Measurements from ENCODE around the gene SLC25A39. TPM values are rescaled to one million over a fixed set of nuclear protein-coding genes. Genes with fewer than 3 reads are reported as not detected.

Gene SLC25A39
- total RNA-seq, 3 donors from 2014 or later, result 53.1 to 88.2 (median 64.2) TPM

- DNase-seq (ENCODE audit: low spot score in 2 of 2), result no peak
- H3K9me3 ChIP-seq, result no peaks in the 10 kb centered on the region
- no peaks in the 10 kb centered on the region for H3K36me3 ChIP-seq
- H3K27ac ChIP-seq, result no peak overlapping the region
- no peaks in the 10 kb centered on the region for H3K4me1 ChIP-seq
- intact Hi-C loops (cut with DNase I; ENCODE audit: low total_unique reads), result no loop called here
- H3K4me3 ChIP-seq, result no peak overlapping the region
- peaks cover 9 to 40% of the 10 kb centered on the region in 2 donors for H3K27me3 ChIP-seq
- TF ChIP-seq POLR2A (IDR thresholded peaks at IDR 0.05) (no peak), CTCF (IDR thresholded peaks at IDR 0.05) (no peak), POLR2AphosphoS5 (IDR thresholded peaks at IDR 0.05) (no peak)
Measured at GRCh38 chr17:44317545-44317944, 7.1 kb downstream of the SLC25A39 start.

GRCh38 chr17:44315760-44316731, 8.6 kb downstream of the SLC25A39 start:
- peak overlapping the region in 1 of 3 donors; percentile 60 for H3K4me3 ChIP-seq
- intact Hi-C loops (cut with DNase I; ENCODE audit: low total_unique reads), result no loop called here
- no peak for DNase-seq (ENCODE audit: low spot score in 2 of 2)
- H3K27ac ChIP-seq, result no peak overlapping the region
- H3K27me3 ChIP-seq, result peaks cover 9 to 40% of the 10 kb centered on the region in 2 donors
- no peaks in the 10 kb centered on the region for H3K36me3 ChIP-seq
- H3K4me1 ChIP-seq, result no peaks in the 10 kb centered on the region
- no peaks in the 10 kb centered on the region for H3K9me3 ChIP-seq
- TF ChIP-seq POLR2A (IDR thresholded peaks at IDR 0.05), result no peak
- no peak for TF ChIP-seq CTCF (IDR thresholded peaks at IDR 0.05)
- TF ChIP-seq POLR2AphosphoS5 (IDR thresholded peaks at IDR 0.05), result no peak

GRCh38 chr17:44314869-44315661, 9.6 kb downstream of the SLC25A39 start:
- Histone ChIP-seq H3K27me3 (peaks cover 9 to 40% of the 10 kb centered on the region in 2 donors), H3K27ac (no peak overlapping the region), H3K4me3 (peak overlapping the region in 2 of 3 donors; percentile 41 to 60), H3K9me3 (no peaks in the 10 kb centered on the region), H3K4me1 (no peaks in the 10 kb centered on the region), H3K36me3 (no peaks in the 10 kb centered on the region)
- TF ChIP-seq CTCF (IDR thresholded peaks at IDR 0.05) (no peak), POLR2A (IDR thresholded peaks at IDR 0.05) (no peak), POLR2AphosphoS5 (IDR thresholded peaks at IDR 0.05) (no peak)
- DNase-seq (ENCODE audit: low spot score in 2 of 2), result no peak
- intact Hi-C loops (cut with DNase I; ENCODE audit: low total_unique reads), result no loop called here

GRCh38 chr17:44314524-44314868, 10.1 kb downstream of the SLC25A39 start:
- peaks cover 12 to 40% of the 10 kb centered on the region in 2 donors for H3K27me3 ChIP-seq
- no peaks in the 10 kb centered on the region for H3K9me3 ChIP-seq
- no peak for TF ChIP-seq CTCF (IDR thresholded peaks at IDR 0.05)
- TF ChIP-seq POLR2AphosphoS5 (IDR thresholded peaks at IDR 0.05), result no peak
- TF ChIP-seq POLR2A (IDR thresholded peaks at IDR 0.05), result no peak
- intact Hi-C loops (cut with DNase I; ENCODE audit: low total_unique reads), result no loop called here
- DNase-seq (ENCODE audit: low spot score in 2 of 2), result no peak
- H3K36me3 ChIP-seq, result no peaks in the 10 kb centered on the region
- no peaks in the 10 kb centered on the region for H3K4me1 ChIP-seq
- peak overlapping the region in 1 of 3 donors; percentile 60 for H3K4me3 ChIP-seq
- H3K27ac ChIP-seq, result no peak overlapping the region
